ENCODE results near the gene DCN.
A peak's percentile ranks its signal among the peaks of the same experiment; 100 is the strongest.

Gene DCN, protein sequence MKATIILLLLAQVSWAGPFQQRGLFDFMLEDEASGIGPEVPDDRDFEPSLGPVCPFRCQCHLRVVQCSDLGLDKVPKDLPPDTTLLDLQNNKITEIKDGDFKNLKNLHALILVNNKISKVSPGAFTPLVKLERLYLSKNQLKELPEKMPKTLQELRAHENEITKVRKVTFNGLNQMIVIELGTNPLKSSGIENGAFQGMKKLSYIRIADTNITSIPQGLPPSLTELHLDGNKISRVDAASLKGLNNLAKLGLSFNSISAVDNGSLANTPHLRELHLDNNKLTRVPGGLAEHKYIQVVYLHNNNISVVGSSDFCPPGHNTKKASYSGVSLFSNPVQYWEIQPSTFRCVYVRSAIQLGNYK

DNA sequence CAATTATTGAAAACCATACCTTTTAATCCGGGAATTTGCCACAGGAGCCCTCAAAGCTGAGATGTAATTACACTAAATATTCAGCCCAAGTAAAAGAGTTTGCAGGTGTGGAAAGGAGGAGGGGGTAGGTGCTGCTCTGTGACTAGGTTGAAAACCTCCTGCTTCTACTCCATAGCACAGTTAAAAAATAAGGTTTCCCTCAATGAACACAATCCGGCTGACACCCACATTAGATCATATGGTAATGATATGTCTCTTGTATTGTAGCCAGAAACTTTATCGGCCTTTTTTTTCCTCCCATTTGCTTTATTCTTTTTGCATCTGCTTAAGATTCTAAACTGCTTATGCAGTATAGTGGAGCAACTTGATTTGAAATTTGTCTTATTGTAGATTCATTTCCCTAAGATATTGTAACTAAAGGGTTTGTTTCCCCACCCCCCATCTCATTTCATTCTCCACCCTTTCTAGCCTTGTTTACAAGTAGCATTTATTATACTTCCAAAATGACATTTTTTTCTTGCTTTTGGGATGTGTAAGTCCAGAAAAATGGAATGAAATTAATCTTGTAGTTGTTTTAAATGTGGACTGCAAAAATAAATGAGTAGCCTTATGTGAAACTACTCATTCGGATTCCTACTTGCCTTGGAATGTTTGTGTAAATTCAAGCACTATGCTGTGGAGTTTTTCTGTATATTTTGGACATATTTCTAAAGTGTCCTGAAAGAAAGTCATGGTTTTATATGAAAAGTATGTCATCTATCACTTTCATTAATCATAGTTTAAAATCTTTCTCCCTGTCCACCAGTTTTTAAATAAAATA is at the start of gene DCN:
TSS of gene DCN (minus strand) at position 182 of the 820 bp plus-strand sequence. CDS start 4,265 bp downstream, outside the sequence.
- peak; percentile 54 for DNase-seq (ENCODE audit: low read depth)

DNA sequence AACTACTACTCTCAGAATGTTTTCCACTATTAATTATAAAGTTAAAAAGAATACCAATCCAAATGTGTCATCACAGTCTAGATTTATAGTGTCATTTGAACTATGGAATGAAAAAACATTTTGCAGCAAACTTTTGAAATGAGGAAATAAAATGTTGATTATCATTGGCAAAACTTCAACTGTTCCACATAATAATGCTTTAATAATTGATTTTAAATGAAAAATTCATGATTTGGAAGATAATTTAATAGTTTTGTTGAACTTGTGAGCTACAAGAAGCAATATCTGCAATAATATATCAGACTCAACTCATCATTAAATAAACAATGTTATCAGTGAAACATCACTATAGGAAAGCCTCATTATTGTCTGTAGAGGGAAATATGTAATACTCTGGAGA is 48.2 kb upstream of the DCN start:
- no peak for DNase-seq (ENCODE audit: low read depth)

DNA sequence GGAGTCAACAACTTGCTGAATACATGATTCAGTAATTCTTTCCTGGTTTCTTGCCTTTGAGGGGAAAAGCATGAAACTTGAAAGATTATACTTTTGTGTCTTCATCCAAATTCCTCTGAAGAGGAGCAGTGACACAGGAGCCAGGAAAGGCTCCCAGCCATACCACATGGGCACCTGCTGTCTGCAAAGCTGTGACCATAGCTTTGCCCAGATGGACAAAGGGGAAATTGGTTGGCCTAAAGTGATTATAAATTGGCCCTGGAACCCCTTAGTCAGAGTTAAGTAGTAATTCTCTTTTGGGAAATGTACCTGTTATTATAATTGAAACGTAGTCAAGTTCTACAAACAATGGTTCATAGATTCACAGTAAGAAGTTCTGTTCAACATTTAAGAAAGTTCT is 44.3 kb upstream of the DCN start:
- DNase-seq (ENCODE audit: low read depth), result no peak

DNA sequence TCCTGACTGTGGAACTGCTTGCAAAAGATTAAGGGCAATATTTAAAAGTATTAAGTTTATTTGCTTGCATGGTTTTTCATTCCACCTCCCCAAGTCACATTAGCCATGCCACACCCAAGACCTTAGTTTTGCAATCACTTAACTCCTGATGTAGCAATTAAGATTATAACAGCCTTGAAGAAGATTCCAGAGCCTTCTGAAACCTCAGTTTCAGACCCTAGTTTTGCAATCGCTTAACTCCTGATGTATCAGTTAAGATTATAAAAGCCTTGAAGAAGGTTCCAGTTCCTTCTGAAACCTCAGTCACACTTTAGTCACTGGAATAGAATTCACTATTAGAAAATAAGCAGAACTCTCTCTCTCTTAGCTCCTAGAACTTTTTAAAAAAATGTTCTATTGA is 42.7 kb upstream of the DCN start:
- peak; percentile 75 for DNase-seq (ENCODE audit: low read depth)

DNA sequence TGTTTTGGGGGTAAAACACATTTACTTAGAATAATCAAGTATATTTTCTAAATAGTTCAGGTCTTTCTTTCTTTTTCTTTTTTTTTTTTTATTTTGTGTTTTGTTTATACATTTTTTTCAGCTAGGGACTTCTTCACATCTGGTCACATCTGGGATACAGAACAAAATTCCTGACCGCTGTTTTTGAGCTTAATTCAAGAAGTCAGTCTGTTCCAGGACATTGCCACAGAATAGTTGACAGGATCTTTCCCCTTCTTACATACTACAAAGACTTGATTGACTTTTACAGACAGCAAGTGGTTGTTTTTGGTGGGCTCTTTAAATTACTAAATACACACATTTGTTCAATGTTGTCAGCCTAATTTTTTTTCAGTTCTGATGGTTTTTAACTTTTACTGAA is 41.8 kb upstream of the DCN start:
- DNase-seq (ENCODE audit: low read depth), result peak; percentile 40

DNA sequence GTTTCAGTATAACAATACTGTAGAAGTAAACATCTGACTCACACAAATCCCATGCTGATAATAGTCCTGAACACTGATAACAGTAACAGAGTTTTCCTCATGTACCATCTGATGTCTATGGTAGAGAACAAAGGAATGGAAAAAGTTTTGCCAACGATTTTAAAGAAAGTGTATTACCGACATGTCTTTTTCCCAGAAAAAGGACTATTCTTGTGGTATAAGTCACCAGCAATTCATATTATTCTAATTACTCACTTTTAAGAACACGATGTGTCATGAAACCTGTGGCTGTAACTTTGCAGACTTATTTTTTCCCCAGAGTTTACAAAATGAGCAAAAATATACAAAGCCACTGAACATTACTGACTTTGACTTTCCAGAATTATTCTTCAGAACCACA is 40.1 kb upstream of the DCN start:
- DNase-seq (ENCODE audit: low read depth), result peak; percentile 46

DNA sequence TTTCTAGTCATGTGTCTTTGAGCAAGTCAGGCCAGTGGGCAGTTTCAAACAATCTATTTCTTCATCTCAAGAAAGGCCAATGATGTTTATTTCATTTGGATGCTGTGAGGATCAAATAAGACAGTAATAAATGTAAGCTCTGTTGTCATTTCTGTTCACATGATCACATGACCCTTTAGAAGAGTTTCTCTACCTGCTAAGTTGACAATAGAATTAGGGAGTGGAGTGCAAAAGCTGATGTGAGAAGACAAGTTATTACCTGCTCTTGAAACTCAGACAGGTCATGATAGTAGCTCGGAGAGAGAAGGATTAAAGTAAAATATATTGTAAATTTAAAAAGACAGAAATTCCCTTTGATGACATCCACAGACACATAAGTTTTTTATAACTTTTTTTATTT is 37.3 kb upstream of the DCN start:
- no peak for DNase-seq (ENCODE audit: low read depth)

DNA sequence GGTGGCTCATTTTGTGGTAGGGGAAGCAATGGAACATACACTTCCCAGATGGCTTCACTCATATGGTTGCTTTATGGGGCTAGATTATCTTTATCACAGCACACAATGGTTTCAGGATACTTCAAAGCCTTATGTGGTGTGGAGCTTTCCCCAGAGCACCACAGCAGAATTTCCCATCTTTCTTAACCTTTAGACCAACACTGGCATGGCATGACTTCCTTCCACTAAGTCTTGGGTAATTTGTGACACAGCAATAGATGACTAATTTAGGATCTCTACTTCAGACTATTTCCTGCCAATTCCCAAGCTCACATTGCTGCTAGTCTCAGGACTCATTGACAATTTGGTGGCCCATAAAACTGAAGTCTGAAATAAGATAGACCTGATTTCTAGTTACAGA is 36.9 kb upstream of the DCN start:
- DNase-seq (ENCODE audit: low read depth), result peak; percentile 78

DNA sequence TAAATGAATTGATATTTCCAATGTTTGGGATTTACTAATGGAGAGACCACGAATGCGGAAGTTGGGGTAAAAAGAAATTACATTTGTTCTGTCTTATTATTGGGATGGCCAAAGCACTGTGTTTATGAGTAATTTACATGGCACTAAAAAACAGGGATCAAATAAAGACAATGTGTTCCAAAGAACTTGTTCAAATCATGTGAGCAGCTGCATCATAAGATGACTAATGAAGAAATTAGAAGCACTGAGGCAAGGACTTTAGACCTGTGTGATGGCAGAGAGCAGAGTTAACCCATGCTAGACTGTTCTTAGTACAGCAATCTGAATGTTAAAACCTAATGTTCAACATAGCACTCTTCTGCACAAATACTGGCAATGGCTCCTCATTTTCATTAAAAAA is 34.3 kb upstream of the DCN start:
- no peak for DNase-seq (ENCODE audit: low read depth)

DNA sequence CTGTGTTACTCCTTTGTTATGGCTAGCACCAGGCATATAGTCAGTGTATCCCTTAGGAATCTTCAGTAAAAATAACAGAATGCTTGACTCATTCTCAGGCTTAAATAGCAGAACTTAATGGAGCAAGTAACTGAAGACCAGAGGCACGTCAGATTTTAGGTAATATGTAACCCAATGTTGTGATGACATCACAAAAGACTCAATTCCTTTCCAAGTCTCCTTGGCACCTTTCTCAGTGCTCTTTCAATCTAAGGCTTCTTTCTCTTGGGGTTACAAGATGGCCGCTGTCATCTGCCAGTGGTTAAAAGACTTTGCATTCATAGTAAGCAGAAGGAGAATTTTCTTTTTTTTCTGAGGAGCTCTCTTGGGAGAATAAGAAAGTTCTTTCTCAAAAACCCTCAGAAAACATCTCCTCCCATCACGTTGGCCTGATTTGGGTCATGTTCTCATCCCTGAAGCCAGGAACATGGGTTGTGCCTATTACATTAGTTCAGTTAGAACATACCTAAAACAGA is 33.4 kb upstream of the DCN start:
- peak; percentile 48 for DNase-seq (ENCODE audit: low read depth)

DNA sequence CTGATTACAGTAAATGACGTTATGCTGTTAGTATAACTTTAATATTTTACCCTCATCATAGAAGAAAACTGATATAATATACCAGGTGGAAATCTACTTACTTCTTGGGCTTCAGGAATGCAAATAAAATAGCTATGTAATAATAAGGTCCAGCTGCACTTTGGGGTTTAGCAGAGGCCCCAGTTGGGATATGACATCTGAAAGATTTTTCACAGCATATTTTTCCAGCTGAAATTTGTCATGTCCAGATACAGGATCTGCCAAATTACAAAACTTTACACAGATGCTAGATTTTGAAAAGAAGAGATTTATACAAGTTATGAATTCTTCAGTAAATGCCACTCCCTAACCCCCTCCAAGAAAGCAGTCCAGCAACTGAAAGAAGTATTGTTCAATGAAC is 29.2 kb upstream of the DCN start:
- DNase-seq (ENCODE audit: low read depth), result peak; percentile 47

DNA sequence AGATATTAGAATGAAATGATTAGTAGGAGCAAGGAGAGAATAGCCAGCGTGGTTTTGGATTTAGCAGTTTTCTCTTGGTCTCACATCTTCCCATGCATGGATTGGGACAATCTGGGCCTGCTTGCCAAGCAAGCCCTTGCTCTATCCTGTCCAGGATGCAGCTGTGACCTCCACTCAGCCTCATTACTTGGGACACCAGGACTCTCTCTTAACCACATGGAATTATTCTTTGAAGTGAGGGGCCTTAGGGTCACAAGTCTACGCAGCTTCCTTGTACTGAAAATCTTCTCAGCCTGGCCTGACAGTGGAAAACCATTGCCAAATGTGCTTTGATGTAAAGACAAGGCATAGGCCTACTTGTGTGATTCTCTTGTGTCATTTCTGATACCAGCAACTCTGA is 28.0 kb upstream of the DCN start:
- DNase-seq (ENCODE audit: low read depth), result no peak

DNA sequence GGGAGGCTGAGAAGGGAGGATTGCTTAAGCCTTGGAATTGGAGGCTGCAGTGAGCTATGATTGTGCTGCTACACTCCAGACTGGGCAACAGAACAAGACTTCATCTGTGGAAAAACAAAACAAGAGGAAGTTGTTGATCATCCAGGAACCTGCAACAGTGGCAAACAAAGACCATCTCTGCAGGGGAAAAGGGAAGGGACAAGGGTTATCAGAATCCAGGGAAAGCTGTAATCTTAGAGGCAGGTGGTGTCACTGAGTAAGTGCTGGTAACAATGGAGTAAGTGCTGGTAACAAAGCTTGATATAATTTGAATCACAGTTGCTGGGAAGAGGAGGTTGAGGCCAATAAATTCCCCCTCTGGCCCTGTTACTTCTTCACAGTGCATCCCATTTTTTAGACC is 27.5 kb upstream of the DCN start:
- no peak for DNase-seq (ENCODE audit: low read depth)

DNA sequence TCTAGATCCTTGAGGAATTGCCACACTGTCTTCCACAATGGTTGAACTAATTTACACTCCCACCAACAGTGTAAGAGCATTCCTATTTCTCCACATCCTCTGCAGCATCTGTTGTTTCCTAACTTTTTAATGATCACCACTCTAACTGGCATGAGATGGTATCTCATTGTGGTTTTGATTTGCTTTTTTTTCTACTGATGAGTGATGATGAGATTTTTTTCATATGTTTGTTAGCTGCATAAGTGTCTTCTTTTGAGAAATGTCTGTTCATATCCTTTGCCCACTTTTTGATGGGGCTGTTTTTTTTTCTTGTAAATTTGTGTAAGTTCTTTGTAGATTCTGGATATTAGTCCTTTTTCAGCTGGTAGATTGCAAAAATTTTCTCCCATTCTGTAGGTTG is 24.7 kb upstream of the DCN start:
- DNase-seq (ENCODE audit: low read depth), result peak; percentile 44

DNA sequence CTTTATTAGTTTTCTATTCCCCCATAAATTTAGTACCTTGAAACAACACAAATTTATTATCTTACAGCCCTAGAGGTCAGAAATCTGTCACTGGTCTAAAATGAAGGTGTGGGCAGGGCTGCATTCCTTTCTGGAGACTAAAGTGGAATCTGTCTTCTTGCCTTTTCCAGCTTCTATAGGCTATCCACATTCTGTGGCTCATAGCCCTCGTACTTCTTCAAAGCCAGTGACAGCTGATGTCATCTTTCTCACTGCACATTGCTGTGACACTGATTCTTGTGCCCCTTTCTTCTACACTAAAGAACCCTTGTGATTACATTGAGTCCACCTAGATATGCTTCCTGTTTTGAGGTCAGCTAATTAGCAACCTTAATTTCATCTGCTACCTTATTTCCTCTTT is 23.2 kb upstream of the DCN start:
- no peak for DNase-seq (ENCODE audit: low read depth)

DNA sequence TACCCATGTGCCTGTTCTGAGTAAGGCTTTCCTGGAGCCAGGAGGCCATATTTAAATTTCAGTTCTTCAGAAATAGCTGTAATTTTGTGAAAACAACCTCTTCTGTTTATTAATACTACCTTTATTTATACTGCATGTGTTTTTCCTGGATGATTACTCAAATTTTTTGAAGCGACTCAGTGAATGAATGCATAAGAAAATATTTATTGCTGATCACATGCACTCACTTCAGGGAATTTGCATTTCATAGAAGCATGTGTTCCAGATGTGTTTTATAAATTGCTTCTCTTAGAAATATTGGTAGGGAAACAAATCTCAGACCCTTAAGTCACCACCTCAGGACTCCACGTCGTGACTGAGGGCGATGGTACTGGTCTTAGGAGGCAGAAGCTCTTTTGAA is 21.8 kb upstream of the DCN start:
- peak; percentile 52 for DNase-seq (ENCODE audit: low read depth)

DNA sequence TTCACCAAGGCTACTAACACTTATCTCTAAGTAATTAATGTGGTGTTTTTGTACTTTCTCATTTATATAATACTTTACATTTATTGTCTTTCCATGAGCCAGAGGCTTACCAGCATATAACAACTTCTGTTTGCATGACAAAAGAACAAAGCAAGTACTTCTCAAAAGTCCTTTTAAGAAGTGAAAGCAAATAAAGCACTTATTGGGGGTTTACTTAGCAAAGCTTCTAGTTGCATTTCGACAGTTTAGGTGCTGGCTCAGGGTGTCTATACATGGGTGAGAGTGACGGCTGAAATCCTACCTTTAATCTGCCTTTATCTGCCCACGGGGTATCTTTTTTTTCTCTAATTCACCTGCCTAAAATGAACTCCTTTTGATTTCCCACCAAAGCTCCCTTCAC is 21.0 kb upstream of the DCN start:
- DNase-seq (ENCODE audit: low read depth), result no peak

DNA sequence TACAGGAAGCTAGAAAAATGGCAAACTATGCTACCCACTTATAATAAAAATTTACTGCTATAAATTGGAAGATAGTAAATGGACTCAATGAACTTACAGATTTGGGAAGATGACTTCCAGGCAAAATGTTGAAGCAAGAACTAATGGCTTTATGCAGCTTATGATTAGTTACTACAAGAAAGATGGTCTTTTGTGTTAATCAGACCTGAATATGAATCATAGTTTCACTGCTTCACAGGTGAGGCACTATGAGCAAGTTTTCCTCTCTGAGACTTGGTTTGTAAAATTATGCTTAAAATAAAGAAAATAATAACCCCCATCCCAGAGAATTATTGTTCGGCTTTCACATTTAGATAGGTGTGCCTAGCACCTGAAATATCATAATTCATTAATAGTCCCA is 19.8 kb upstream of the DCN start:
- DNase-seq (ENCODE audit: low read depth), result no peak

DNA sequence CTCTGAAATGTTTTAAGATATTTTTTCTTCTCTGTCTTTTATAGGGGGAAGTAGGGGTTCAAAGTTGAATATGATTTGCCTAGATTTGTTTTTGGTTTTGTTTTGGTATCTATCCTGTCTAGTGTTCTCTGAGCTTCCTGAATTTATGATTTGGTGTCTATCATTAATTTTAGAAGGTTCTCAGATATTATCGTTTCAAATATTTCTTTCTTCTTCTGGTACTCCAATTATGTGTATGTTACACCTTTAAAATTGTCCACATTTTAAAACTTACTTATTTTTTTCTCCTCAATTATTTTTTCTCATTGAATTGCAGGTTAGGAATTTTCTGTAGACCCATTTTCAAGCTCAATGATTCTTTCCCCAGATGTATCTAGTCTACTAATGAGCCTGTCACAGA is 13.8 kb upstream of the DCN start:
- DNase-seq (ENCODE audit: low read depth), result no peak

DNA sequence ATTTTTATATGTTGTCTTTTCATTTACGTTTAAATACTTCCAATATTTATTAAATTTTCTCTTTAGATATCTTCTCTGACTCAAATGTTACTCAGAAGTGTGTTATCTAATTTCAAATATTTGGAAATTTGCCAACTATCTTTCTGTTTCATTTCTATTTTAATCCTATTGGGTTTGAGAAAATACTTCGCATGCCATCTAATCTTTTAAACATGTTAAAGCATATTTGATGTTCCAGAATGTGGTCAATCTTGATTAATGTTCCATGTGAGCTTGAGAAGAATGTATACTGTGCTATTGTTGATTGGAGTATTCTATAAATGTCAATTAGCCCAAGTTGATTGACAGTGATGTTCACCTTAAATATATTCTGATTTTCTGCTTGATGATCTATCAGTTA is 11.9 kb upstream of the DCN start:
- DNase-seq (ENCODE audit: low read depth), result no peak

DNA sequence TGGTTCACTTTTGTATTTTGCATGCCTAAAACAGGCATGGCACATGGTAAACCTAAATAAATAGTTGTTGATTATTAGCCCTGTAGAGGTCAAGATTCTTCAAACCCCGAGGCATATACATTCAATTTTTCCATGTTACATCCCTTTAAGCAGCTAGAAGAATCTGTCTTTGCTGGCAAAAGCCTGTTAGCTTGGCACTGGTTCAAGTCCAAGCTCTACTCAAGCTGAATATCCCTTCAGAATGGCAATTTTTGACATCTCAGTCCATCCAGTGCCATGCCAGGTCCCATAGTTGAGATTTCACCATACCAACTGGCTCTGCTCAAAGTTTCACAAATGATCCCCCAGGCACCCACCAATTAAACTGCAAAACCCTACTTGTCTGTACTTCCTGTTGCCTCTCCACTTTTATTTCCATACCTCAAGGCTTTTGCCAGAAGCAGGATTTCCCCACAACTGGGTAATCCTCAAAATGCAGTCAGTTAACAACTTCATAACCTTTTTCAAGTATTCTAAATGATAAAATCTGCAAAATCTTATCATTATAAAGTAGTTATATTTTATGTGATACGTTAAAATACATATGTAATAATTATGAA is 9.0 kb upstream of the DCN start:
- peak; percentile 42 for DNase-seq (ENCODE audit: low read depth)

DNA sequence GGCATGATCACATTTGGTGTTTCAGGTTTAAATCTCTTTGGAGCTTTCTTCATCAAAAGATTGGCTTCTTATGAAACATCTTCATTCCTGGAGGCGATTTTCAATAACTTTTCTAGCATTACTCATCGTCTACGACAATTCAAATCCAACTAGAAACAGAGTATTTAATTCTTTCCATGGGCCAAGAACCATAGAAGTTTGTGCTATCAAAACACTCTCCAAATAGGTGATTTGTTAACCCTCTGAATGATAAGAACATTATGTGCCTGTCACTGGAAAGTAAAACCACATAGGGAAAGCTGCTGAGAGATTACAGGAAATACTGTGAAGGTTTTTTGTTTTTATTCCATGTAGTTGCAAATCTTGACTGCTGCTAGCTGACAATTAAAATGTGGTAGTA is 6.9 kb upstream of the DCN start:
- peak; percentile 58 for DNase-seq (ENCODE audit: low read depth)

DNA sequence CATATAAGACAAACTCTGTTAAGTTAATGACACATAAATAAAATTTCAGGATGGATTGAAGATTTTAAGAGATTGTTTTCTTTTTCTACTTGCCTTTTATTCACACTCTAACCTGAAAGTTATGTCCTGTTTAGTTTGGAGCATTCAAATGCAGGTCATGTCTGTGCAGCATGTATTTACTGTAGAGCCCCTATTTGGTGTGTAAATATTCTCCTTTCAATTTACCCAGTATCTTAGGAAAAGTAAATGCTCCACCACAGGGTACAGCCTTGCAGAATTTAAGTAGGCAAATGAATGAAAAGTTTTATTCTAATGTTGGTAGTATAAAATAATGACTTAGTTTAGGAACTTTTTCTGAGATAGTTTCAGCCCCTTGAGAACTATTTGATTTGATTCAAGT is 6.2 kb upstream of the DCN start:
- no peak for DNase-seq (ENCODE audit: low read depth)
